ELR (cell line): ENCODE data around the gene SIK3.

Source experiments
- DNase-seq: peaks from one replicate; pipeline ENCODE4 v3.0.0-alpha.2; 2015; ENCODE audit warnings: low read depth

Gene SIK3

GRCh38 chr11:117110294-117110950 is 12.2 kb upstream of the SIK3 start:
- no peak for DNase-seq

- peak; percentile 20 for DNase-seq
Observed at GRCh38 chr11:117107701-117108590, 9.7 kb upstream of the SIK3 start.

- no peak for DNase-seq
Observed at GRCh38 chr11:117100556-117100955, 2.3 kb upstream of the SIK3 start.

GRCh38 chr11:117099696-117100095 is 1.5 kb upstream of the SIK3 start:
- DNase-seq, result no peak

- peak; percentile 45 for DNase-seq
Observed at GRCh38 chr11:117097389-117098268, 599 bp downstream of the SIK3 start.

- peak; percentile 14 for DNase-seq
Observed at GRCh38 chr11:117097014-117097388, 1.2 kb downstream of the SIK3 start.

GRCh38 chr11:117096201-117096991 is 1.8 kb downstream of the SIK3 start:
- DNase-seq, result peak; percentile 47

- peak; percentile 66 for DNase-seq
Observed at GRCh38 chr11:117095284-117096161, 2.7 kb downstream of the SIK3 start.

GRCh38 chr11:117094776-117095175 is 3.5 kb downstream of the SIK3 start:
- no peak for DNase-seq

GRCh38 chr11:117092951-117093590 is 5.2 kb downstream of the SIK3 start:
- no peak for DNase-seq

GRCh38 chr11:117091753-117092477 is 6.3 kb downstream of the SIK3 start:
- no peak for DNase-seq

GRCh38 chr11:117090111-117090706 is 8.0 kb downstream of the SIK3 start:
- DNase-seq, result no peak

- DNase-seq, result no peak
Observed at GRCh38 chr11:117089685-117090084, 8.5 kb downstream of the SIK3 start.

GRCh38 chr11:117087446-117087845 is 10.8 kb downstream of the SIK3 start:
- no peak for DNase-seq

GRCh38 chr11:117084992-117085391 is 13.2 kb downstream of the SIK3 start:
- DNase-seq, result no peak

GRCh38 chr11:117083011-117083935 is 15.0 kb downstream of the SIK3 start:
- no peak for DNase-seq

GRCh38 chr11:117081908-117082307 is 16.3 kb downstream of the SIK3 start:
- no peak for DNase-seq

- no peak for DNase-seq
Observed at GRCh38 chr11:117080370-117080769, 17.9 kb downstream of the SIK3 start.
